Activated CD4-positive, alpha-beta T cell treated with anti-CD3 and anti-CD28 coated beads for 1 hour (primary cell): ENCODE measurements around the gene AIG1.
"Not testable (repeated sequence)": the region's sequence is repeated elsewhere in the genome, so short reads cannot be mapped to it uniquely, and the experiment has no call there.

Experiments used
- DNase-seq: peaks from one replicate; pipeline ENCODE4 v3.0.0-alpha.2; 2020

Gene AIG1

GRCh38 chr6:143060806-143061596, at the start of gene AIG1:
AIG1 (plus strand) TSS chr6:143060889; CDS start chr6:143060926, 37 bp downstream.
- DNase-seq, result peak; percentile 50

GRCh38 chr6:143014764-143015163, 45.9 kb upstream of the AIG1 start:
- DNase-seq, result no peak

DNA sequence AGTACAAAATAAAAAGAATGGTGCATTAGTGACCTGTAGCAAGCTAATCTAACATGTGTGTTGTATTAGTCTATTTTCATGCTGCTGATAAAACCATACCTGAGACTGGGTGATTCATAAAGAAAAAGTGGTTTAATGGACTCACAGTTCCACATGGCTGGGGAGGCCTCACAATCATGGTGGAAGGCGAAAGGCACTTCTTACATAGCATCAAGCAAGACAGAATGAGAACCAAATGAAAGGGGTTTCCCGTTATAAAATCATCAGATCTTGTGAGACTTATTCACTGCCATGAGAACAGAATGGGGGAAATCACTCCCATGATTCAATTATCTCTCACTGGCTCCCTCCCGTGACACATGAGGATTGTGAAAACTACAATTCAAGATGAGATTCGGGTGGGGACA, 45.4 kb upstream of the AIG1 start:
- DNase-seq, result no peak

GRCh38 chr6:143018955-143019354, 41.7 kb upstream of the AIG1 start:
- no peak for DNase-seq

DNA sequence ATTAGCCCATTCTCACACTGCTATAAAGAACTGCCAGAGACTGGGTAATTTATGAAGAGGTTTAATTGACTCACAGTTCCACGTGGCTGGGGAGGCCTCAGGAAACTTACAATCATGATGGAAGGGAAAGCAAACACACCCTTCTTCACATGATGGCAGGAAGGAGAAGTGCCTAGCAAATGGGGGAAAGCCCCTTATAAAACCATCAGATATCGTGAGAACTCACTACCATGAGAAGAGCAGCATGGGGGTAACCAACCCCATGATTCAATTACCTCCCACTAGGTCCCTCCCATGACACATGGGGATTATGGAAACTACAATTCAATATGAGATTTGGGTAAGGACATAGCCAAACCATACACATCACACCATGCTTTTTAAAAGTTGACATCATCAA, 39.8 kb upstream of the AIG1 start:
- not testable (repeated sequence) for DNase-seq

DNA sequence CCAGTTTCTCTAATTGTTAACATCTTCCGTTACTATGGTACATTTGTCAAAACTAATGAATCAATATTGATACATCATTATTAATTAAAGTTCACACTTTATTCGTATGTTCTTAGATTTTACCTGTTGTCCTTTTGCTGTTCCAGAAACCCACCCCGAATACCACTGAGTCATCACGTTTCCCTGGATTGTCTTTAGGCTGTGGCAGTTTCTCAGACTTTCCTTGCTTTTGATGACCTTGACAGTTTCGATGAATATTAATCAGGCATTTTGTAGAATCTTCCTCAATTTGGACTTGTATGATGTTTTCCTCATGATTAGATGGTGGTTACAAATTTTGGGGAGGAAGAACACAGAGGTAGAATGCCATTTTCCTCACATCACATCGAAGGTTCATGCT, 39.1 kb upstream of the AIG1 start:
- no peak for DNase-seq

- no peak for DNase-seq
Measured at GRCh38 chr6:143022587-143022986, 38.1 kb upstream of the AIG1 start.

DNA sequence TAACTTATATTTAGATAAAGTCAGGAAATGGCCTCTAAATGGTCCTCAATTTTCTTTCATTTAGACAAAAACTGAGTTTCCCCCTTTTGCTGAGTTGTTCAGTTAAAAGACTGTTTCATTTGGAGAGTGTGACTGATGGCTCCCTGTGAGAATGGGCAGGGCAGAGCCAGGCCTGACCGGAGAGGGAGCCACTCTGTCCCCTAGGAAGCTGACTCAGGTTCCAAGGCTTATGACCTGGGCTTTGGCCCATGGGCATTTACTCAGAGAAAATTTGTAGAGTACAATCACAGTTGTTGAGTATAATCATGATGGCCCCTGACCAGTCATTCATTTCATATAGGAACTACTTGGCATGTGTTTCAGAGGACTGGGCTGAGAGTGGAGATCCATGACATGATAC, 37.0 kb upstream of the AIG1 start:
- no peak for DNase-seq

DNA sequence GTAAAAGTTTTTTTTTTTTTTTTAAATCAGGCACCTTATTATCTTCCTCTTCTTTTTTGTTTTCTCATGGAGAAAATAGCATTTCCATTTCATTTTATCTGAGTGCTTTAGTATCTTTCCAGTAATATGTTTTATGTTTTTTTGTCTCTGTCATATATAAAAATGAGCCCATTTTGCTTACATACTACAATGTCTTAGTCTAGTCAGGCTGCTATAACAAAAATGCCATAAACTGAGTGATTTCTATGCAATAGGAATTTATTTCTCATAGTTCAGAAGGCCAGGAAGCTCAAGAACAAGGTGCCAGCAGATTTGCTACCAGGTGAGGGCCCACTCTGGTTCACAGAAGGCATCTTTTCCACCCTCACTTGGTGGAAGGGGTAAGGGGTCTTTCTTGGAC, 35.7 kb upstream of the AIG1 start:
- DNase-seq, result no peak

DNA sequence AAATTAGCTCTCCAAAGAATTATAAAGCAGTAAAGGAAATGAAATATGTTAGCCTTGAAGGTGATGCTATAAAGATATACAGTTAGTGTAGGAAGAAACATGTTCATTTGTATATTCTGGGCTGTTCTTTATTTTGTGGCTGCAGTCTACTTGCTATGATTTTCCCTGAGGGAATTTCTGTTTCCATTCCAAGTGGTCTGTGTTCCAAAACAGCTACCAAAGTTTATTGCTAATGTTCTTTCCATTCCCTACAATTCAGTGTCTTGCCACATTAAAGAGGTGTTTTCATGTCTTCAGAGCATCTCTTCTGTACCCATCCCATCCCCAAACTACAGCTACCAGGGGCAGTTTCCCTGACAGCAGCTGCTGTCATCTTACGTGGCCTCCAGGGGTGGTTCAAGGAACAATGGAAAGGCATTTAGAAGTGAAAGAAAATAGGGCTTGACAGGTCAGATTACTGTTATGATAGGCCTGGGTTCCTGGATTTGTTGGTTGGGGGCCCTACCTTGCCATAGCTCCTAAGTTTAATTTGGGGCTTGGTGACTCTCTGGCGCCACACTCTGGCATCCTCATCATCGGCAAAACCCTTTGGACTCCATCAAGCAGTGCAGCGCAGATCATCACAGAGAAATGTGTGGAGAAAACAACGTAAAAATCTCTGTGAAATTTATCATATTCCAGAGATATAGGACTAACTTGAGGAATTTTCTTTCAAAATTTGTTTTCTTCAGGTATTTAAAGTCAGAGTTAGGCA, 33.8 kb upstream of the AIG1 start:
- peak; percentile 23 for DNase-seq

GRCh38 chr6:143034689-143035334, 25.9 kb upstream of the AIG1 start:
- no peak for DNase-seq

DNA sequence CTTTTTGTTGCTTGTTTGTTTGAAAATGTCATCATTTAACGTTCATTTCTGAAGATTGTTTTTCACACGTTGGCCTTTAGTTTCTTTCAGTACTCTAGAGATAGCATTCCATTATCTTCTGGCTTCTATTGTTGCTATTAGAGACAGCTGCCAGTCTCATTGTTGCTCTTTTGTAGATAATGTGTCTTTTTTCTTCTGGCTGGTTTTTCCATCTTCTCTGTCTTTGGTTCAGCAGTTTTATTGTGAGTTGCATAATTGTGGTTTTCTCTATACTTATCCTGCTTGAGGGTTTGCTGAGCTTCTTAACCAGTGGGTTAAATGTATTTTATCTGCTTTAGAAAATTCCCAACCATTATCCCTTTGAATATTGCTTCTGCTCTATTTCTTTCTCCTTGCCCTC, 23.2 kb upstream of the AIG1 start:
- no peak for DNase-seq

- DNase-seq, result no peak
Measured at GRCh38 chr6:143038833-143039232, 21.9 kb upstream of the AIG1 start.

- DNase-seq, result no peak
Measured at GRCh38 chr6:143039548-143039947, 21.1 kb upstream of the AIG1 start.

DNA sequence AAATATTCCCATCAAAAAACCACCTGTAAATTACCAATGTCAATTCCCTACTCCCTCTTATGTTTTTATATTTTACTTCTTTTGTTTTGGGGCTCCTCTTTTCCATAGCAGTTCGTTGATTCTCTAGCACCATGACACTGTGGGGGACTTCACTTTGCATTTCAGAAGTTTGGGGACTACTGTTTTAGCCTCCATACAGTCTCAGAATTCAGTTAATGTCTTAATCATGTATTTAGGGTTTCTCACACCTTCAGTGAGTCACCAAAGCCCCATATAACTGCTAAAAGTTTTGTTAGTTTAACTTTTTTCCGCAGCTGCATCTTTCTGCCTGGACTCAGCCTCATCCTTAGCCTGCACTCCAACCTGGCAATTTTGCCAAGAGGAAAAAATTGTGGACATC, 20.7 kb upstream of the AIG1 start:
- no peak for DNase-seq

GRCh38 chr6:143044345-143044744, 16.3 kb upstream of the AIG1 start:
- not testable (repeated sequence) for DNase-seq

GRCh38 chr6:143049611-143050010, 11.1 kb upstream of the AIG1 start:
- DNase-seq, result no peak

DNA sequence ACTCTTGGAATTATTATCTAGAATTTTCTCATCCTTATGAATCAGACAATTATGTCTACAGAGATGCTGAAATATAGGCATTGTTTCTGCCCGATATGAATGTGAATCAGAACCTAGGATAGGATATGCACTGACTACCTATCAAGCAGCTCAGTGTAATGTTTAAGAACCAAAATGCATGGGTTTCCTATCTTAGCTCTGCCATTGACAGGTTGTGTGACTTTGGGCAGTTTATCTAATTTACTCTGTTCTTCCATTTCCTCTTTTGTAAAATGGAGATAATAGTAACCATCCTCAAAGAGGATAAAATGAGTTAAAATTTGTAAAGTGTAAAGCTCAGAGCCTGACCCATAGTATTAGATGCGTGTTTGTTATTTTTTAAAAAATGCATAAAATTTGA, 10.2 kb upstream of the AIG1 start:
- DNase-seq, result no peak

GRCh38 chr6:143052282-143052681, 8.4 kb upstream of the AIG1 start:
- DNase-seq, result no peak

DNA sequence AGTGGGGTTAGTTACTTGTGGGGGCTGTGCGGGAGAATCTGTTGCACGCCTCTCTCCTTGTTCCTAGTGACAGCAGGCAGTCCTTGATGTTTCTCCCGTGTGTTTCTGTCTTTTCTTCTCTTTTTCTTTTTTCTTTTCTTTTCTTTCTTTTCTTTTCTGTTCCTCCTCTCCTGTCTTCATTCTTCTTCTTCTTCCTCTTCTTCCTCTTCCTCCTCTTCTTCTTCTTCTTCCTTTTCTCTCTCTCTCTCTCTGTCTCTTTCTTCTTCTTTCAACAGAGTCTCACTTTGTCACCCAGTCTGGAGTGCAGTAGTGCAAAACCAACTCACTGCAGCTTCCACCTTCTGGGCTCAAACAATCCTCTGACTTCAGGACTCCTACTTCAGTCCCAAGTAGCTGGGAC, 6.8 kb upstream of the AIG1 start:
- DNase-seq, result no peak

GRCh38 chr6:143054329-143054728, 6.4 kb upstream of the AIG1 start:
- no peak for DNase-seq

GRCh38 chr6:143055213-143055612, 5.5 kb upstream of the AIG1 start:
- DNase-seq, result no peak

GRCh38 chr6:143055891-143056290, 4.8 kb upstream of the AIG1 start:
- DNase-seq, result no peak

GRCh38 chr6:143058987-143059386, 1.7 kb upstream of the AIG1 start:
- no peak for DNase-seq
